ENCODE data around the gene LMOD2.

DNA sequence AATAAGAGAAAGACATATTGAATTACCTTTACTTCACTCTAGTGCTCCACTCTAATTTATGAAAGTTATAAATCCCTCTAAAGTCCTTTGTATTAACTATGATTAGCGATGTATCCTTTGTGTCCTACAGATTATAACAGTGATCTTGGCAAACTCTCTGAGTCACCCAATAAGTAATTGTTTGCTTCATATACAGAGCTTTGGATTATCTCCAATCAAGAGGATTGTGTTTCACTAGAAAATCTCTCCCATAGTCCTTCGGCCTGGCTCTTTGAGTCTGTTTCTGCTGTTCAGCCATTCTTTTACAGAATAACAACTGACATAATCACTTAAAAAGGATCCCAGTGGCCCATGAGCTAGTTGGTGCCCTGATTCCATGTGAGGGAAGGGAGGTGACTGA, 9.5 kb downstream of the LMOD2 start:
- TF ChIP-seq, protein P1, sequence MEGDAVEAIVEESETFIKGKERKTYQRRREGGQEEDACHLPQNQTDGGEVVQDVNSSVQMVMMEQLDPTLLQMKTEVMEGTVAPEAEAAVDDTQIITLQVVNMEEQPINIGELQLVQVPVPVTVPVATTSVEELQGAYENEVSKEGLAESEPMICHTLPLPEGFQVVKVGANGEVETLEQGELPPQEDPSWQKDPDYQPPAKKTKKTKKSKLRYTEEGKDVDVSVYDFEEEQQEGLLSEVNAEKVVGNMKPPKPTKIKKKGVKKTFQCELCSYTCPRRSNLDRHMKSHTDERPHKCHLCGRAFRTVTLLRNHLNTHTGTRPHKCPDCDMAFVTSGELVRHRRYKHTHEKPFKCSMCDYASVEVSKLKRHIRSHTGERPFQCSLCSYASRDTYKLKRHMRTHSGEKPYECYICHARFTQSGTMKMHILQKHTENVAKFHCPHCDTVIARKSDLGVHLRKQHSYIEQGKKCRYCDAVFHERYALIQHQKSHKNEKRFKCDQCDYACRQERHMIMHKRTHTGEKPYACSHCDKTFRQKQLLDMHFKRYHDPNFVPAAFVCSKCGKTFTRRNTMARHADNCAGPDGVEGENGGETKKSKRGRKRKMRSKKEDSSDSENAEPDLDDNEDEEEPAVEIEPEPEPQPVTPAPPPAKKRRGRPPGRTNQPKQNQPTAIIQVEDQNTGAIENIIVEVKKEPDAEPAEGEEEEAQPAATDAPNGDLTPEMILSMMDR (IDR thresholded peaks at IDR 0.05; ENCODE audit: low read depth, low read length) = no peak
- no peak for TF ChIP-seq EZH2phosphoT487 (IDR thresholded peaks at IDR 0.05; ENCODE audit: low read depth)

Data from OCI-LY3 (cell line).